Hepatocyte (in vitro differentiated cells): ENCODE results near the gene N4BP3.

ENCODE experiments used
- CTCF ChIP-seq: fragments of 200-600 bp; sonication (generic); IDR thresholded peaks from 2 replicates; pipeline ENCODE4 v1.5.1; 2016; ENCODE audit warnings: antibody characterized with exemption, mild to moderate bottlenecking; ENCODE audit not compliant: poor library complexity
- EZH2 ChIP-seq: fragments of 200-600 bp; sonication (generic); IDR thresholded peaks from 2 replicates; pipeline ENCODE4 v1.6.1; 2016; ENCODE audit warnings: antibody characterized with exemption, mild to moderate bottlenecking, borderline replicate concordance
- EZH2phosphoT487 ChIP-seq: fragments of 200-600 bp; sonication (generic); IDR thresholded peaks from one replicate; pipeline ENCODE4 v1.6.1; 2018; ENCODE audit warnings: antibody characterized with exemption, mild to moderate bottlenecking, low read depth, moderate library complexity; ENCODE audit not compliant: unreplicated experiment, severe bottlenecking

- TF ChIP-seq CTCF = no peak
- no peak for TF ChIP-seq EZH2
- TF ChIP-seq EZH2phosphoT487 = no peak
Measured at GRCh38 chr5:178071108-178071507, 42.2 kb upstream of the N4BP3 start.
